Peyer's patch (tissue), 4 donors: ENCODE measurements around the gene KLHL40.

Experiments used
- POLR2A ChIP-seq, 2 donors: fragments of 450-650 bp; IDR thresholded peaks; one replicate each; pipeline ENCODE4 v1.5.1; 2017; ENCODE audit warnings: antibody characterized with exemption in 2 of 2, mild to moderate bottlenecking in 2 of 2, moderate library complexity in 2 of 2
- TF ChIP-seq, protein P1 (sequence below), 6 experiments: fragments of 450-650 bp in 4 of 6; fragments of 200-600 bp in 2 of 6; sonication (generic) in 1 of 6; IDR thresholded peaks; one replicate each; pipeline ENCODE4 v1.5.1; 2017 to 2019; ENCODE audit warnings: antibody characterized with exemption in 6 of 6, mild to moderate bottlenecking in 3 of 6, moderate library complexity in 1 of 6

DNA sequence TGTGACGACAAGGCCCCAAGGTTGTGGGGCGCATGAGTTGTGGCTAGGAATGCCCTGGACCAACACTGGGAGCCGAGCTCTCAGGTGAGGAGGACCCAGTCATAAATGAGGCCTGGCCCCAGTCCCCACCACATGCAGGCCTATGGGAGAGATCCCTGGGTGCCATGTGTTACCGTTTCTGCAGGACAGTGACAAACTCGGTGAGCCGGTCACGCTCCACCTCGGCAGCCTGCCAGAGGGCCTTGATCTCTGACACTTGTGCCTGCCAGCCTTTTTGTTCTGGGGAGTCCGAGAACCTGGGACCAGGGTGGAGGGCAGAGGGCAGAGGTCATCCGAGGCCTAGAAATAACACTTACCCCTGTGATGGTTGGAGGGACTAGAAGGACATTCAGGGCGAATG, 45.0 kb downstream of the KLHL40 start:
- TF ChIP-seq, protein P1, sequence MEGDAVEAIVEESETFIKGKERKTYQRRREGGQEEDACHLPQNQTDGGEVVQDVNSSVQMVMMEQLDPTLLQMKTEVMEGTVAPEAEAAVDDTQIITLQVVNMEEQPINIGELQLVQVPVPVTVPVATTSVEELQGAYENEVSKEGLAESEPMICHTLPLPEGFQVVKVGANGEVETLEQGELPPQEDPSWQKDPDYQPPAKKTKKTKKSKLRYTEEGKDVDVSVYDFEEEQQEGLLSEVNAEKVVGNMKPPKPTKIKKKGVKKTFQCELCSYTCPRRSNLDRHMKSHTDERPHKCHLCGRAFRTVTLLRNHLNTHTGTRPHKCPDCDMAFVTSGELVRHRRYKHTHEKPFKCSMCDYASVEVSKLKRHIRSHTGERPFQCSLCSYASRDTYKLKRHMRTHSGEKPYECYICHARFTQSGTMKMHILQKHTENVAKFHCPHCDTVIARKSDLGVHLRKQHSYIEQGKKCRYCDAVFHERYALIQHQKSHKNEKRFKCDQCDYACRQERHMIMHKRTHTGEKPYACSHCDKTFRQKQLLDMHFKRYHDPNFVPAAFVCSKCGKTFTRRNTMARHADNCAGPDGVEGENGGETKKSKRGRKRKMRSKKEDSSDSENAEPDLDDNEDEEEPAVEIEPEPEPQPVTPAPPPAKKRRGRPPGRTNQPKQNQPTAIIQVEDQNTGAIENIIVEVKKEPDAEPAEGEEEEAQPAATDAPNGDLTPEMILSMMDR (IDR thresholded peaks at IDR 0.05) = no peak
- TF ChIP-seq POLR2A (IDR thresholded peaks at IDR 0.05) = no peak
